ENCODE data around the gene LPP.

The LPP gene

GRCh38 chr3:188264226-188265207 is 110.6 kb downstream of the LPP start:
- no peaks in the 10 kb centered on the region for H3K36me3 Mint-ChIP-seq
- H3K27ac Mint-ChIP-seq = no peak overlapping the region
- no peaks in the 10 kb centered on the region for H3K9me3 Mint-ChIP-seq
- H3K4me3 Mint-ChIP-seq = no peak overlapping the region
- H3K4me1 Mint-ChIP-seq = peaks cover 1% of the 10 kb centered on the region
- ATAC-seq (no peak), DNase-seq (ENCODE audit: low spot score in 2 of 2) (no peak)

DNA sequence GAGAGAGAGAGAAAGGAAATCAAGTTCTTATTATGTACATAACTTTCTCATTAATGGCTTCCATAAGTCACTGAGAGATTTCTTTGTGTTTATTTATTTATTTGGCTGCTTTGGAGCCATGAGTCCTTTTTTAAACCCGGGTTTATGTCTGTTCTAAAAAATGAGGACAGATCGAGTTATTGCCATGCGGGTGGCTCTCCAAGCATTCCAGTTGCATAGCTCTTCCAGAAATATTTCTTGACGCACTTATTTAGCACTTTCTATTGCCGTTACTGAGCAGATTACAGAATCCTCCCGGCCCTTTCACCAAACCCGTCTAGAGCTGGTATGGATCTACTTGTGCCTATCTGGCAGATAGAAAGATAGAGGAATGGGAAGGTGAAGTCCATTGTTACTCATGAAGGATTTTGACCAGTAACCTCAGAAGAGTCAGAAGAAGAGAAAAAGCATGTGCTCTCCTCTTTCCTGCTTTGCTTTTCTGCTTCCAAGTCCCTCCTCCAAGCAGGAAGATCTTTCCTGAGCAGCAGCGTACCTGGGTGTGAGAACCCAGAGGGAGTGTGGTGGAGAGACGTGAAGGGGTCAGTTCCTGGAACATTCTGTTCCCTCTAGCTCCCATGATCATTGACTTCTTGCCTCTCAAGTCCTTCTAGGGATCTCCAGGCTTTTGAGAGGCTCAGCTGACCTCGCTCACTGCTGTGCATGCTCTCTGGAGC is 112.8 kb downstream of the LPP start:
- DNase-seq (ENCODE audit: low spot score in 2 of 2) (no peak), ATAC-seq (no peak)
- no peak overlapping the region for H3K4me3 Mint-ChIP-seq
- H3K9me3 Mint-ChIP-seq = no peaks in the 10 kb centered on the region
- no peaks in the 10 kb centered on the region for H3K36me3 Mint-ChIP-seq
- no peak overlapping the region for H3K27ac Mint-ChIP-seq
- peaks cover 8% of the 10 kb centered on the region for H3K4me1 Mint-ChIP-seq

GRCh38 chr3:188267790-188268335 is 113.9 kb downstream of the LPP start:
- DNase-seq (ENCODE audit: low spot score in 2 of 2) (no peak), ATAC-seq (no peak)
- peaks cover 20% of the 10 kb centered on the region for H3K4me1 Mint-ChIP-seq
- H3K9me3 Mint-ChIP-seq = no peaks in the 10 kb centered on the region
- H3K27ac Mint-ChIP-seq = no peak overlapping the region
- no peak overlapping the region for H3K4me3 Mint-ChIP-seq
- no peaks in the 10 kb centered on the region for H3K36me3 Mint-ChIP-seq

GRCh38 chr3:188268336-188268735 is 114.4 kb downstream of the LPP start:
- H3K27ac Mint-ChIP-seq = no peak overlapping the region
- H3K4me1 Mint-ChIP-seq = peaks cover 24% of the 10 kb centered on the region
- H3K36me3 Mint-ChIP-seq = no peaks in the 10 kb centered on the region
- ATAC-seq = no peak
- H3K9me3 Mint-ChIP-seq = no peaks in the 10 kb centered on the region
- no peak for DNase-seq (ENCODE audit: low spot score in 2 of 2)
- no peak overlapping the region for H3K4me3 Mint-ChIP-seq

GRCh38 chr3:188269040-188269439 is 115.1 kb downstream of the LPP start:
- DNase-seq (ENCODE audit: low spot score in 2 of 2) (no peak), ATAC-seq (no peak)
- Mint-ChIP-seq H3K4me1 (peaks cover 25% of the 10 kb centered on the region), H3K9me3 (no peaks in the 10 kb centered on the region), H3K4me3 (no peak overlapping the region), H3K27ac (no peak overlapping the region), H3K36me3 (no peaks in the 10 kb centered on the region)

DNA sequence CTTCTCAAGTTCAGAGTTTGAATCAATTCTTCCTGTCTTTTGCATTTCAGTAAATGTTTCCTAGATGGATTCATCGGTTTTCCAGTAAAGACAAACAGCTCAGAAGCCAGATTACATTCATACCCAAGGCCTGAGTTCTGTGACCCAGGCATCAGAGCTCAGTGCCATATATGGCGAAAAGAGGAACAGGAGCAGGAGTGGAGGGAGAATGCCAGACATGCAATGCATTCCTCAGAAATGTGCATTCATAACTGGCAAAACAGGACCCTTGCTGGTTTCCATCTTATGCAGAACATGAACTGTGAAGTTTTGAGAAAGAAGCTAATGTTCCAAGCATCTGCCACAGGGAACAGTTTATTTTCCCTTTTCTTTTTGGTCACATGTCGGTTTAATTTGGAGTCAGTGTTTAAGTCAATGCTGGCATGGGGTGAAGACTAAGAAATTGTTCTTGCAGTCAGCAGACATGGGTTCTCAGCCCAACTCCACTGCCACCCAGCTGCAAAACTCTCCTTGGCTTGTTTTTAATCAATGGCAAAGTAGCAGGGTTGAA is 116.5 kb downstream of the LPP start:
- ATAC-seq (no peak), DNase-seq (ENCODE audit: low spot score in 2 of 2) (no peak)
- H3K9me3 Mint-ChIP-seq = no peaks in the 10 kb centered on the region
- no peak overlapping the region for H3K4me3 Mint-ChIP-seq
- H3K27ac Mint-ChIP-seq = no peak overlapping the region
- H3K36me3 Mint-ChIP-seq = no peaks in the 10 kb centered on the region
- peaks cover 25% of the 10 kb centered on the region for H3K4me1 Mint-ChIP-seq

- no peaks in the 10 kb centered on the region for H3K9me3 Mint-ChIP-seq
- H3K36me3 Mint-ChIP-seq = no peaks in the 10 kb centered on the region
- H3K4me3 Mint-ChIP-seq = no peak overlapping the region
- ATAC-seq = no peak
- no peak overlapping the region for H3K27ac Mint-ChIP-seq
- peaks cover 27% of the 10 kb centered on the region for H3K4me1 Mint-ChIP-seq
- no peak for DNase-seq (ENCODE audit: low spot score in 2 of 2)
These were observed 117.4 kb downstream of the LPP start for GRCh38 chr3:188271226-188271914.

DNA sequence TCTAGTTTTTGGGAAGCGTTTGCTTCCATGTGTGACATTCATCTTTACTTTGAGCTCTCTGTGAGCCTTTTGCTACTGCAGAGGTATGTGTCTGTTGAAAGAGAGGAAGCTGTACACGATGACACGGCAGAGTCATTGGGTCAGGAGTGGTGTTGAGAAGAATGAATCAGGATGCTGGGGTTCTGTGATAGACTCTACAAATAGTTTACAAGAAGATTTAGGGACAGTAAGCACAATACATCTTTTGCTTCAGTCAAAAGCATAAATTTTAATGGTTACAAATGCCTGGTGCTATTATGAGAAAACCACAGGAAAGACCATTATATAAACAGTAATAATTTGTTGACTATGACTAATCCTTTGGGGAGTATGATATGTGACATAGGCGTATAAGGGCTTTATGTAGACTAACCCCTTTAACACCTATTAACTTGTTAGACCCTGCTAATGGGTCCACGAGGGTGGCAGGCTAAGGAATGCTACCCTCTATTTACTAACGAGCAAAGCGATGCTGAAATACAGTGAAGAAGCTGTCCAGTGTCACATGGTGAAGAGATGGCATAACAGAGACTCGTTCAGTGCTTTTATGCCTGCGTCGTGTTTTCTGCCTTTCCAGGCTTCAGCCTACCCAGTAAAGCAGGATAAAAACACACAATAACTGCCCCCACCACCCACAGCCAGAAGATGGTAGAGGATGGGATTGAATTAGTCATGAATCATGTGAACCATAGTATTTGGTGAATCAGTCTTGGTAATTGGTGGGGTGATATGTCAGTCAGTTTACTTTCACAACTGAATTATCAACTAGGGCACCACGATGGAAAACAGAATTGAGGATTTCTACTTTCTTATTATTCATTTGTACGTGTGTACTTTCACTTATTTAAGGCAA is 118.8 kb downstream of the LPP start:
- Mint-ChIP-seq H3K9me3 (no peaks in the 10 kb centered on the region), H3K4me3 (no peak overlapping the region), H3K36me3 (no peaks in the 10 kb centered on the region), H3K4me1 (peaks cover 32% of the 10 kb centered on the region), H3K27ac (no peak overlapping the region)
- no peak for DNase-seq (ENCODE audit: low spot score in 2 of 2)
- ATAC-seq = peak; percentile 85

DNA sequence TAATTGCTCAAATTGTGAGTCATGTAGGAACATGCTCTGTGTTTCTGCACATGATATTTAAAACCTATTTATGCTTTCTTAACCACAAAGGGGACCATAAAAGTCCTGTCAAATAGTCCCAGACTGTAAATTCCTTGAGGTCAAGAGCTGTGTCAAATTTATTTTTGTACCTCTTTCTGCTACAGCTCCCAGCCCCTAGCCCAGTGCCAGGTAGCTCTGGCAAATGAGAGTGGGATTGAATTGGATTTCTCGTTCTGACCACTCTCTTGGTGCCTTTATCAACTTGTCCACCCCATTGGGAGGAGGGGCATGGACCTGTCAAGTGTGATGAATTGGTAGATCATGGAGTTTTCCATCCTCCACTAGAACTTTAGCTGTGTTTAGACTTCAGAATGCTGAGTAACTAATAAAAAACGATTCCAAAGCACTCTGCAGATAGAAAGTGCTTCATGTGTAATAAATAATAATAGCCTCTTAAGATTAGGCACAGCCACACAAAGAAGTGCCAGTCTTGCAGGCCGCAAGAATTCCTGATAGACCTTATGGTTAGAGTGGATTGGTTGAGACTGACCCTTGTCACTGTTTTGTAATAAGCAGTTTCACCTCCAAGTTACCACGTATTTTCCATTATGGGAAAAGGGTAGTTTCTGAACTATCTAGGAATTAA is 120.4 kb downstream of the LPP start:
- Mint-ChIP-seq H3K9me3 (no peaks in the 10 kb centered on the region), H3K4me3 (no peak overlapping the region), H3K4me1 (peaks cover 40% of the 10 kb centered on the region), H3K27ac (no peak overlapping the region), H3K36me3 (no peaks in the 10 kb centered on the region)
- no peak for ATAC-seq
- no peak for DNase-seq (ENCODE audit: low spot score in 2 of 2)

DNA sequence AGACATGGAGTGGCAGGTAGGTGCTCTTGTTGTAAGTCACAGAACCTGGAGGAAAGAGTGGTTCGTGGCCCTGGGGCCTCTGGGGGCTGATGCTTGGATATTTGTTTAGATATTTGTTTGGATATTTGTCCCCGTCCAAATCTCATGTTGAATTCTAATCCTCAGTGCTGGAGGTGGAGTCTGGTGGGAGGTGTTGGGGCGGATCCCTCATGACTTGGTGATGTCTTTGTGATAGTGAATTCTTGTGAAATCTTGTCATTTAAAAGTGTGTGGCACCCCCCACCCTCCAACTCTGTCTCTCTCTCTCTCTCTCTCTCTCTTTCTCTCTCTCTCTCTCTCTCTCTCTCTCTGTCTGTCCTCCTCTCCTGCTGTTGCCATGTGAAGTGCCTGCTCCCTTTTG is 122.4 kb downstream of the LPP start:
- Mint-ChIP-seq H3K4me1 (peaks cover 35% of the 10 kb centered on the region), H3K36me3 (no peaks in the 10 kb centered on the region), H3K4me3 (no peak overlapping the region), H3K27ac (no peak overlapping the region), H3K9me3 (no peaks in the 10 kb centered on the region)
- no peak for DNase-seq (ENCODE audit: low spot score in 2 of 2)
- no peak for ATAC-seq

GRCh38 chr3:188278717-188279324 is 124.9 kb downstream of the LPP start:
- no peak overlapping the region for H3K4me3 Mint-ChIP-seq
- DNase-seq (ENCODE audit: low spot score in 2 of 2) (no peak), ATAC-seq (no peak)
- no peak overlapping the region for H3K27ac Mint-ChIP-seq
- H3K9me3 Mint-ChIP-seq = no peaks in the 10 kb centered on the region
- H3K4me1 Mint-ChIP-seq = peaks cover 27% of the 10 kb centered on the region
- H3K36me3 Mint-ChIP-seq = no peaks in the 10 kb centered on the region

DNA sequence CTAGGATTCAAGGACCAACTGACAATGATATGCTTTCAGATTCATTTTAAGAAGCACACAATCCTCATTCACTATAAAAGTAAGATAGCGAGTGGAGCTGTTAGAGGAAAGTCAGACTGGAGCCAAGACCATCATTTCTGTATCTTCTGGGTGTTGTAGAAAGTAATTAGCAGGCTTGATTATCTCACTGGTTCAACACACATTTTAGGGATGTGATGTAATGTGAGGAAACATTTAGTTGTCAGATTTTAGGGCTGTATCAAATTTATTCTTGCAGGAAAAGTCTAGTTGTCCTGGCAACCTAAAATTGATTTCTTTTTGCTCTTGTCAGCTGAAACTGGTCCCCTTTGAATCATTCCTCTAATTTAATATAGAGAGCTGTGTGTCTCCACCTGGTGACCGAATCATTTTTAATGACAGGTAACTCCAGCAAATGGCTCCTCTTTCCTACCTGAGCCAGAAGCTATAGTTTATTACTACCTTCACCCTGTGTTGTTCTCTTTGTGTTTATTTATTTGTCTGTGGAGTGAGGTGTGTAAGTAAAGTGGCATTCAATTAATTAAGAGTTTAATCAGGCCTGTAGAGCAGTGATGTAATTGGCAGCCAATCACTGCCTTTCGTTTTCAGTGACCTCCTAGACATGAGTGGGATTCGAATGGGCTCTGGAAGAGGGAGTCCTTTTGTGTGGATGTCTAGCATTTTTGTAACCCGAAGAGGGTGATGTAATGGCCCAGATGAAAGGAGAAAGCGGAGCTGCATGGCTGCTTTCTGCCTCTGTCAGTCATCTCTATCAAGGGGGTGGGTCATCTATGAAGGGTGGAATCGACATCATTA is 125.8 kb downstream of the LPP start:
- DNase-seq (ENCODE audit: low spot score in 2 of 2) = no peak
- peak overlapping the region; percentile 32 for H3K27ac Mint-ChIP-seq
- H3K9me3 Mint-ChIP-seq = no peaks in the 10 kb centered on the region
- H3K4me1 Mint-ChIP-seq = peaks cover 36% of the 10 kb centered on the region
- ATAC-seq = no peak
- no peak overlapping the region for H3K4me3 Mint-ChIP-seq
- H3K36me3 Mint-ChIP-seq = no peaks in the 10 kb centered on the region

- no peak overlapping the region for H3K4me3 Mint-ChIP-seq
- peaks cover 45% of the 10 kb centered on the region for H3K4me1 Mint-ChIP-seq
- DNase-seq (ENCODE audit: low spot score in 2 of 2) (no peak), ATAC-seq (no peak)
- H3K27ac Mint-ChIP-seq = no peak overlapping the region
- H3K36me3 Mint-ChIP-seq = no peaks in the 10 kb centered on the region
- no peaks in the 10 kb centered on the region for H3K9me3 Mint-ChIP-seq
These were observed 126.7 kb downstream of the LPP start for GRCh38 chr3:188280627-188281026.
